Frontal cortex (tissue), 4 donors: ENCODE measurements around the gene DEPDC4. TPM values are rescaled to one million over a fixed set of nuclear protein-coding genes. Genes with fewer than 3 reads are reported as not detected.
A peak's percentile ranks its signal among the peaks of the same experiment; 100 is the strongest.
"Not testable (repeated sequence)": the region's sequence is repeated elsewhere in the genome, so short reads cannot be mapped to it uniquely, and the experiment has no call there.

Experiments used
- DNase-seq, 2 donors: peaks; one replicate each; pipeline ENCODE4 v3.0.0; 2012; ENCODE audit warnings: low spot score in 2 of 2
- FAIRE-seq: peaks from 2 replicates; lab custom pipeline; 2012; peaks lifted over from hg19 to GRCh38; lab: Jason Lieb, UNC
- total RNA-seq: library from RNA; depleted of rRNA; stranded (reverse); fragments of >200 nt; gene quantifications from one replicate; pipeline ENCODE4 v1.2.3, GENCODE V29; 2014
- donor health status: control.
- donor health status: control.
- donor health status: control.

DEPDC4 gene
- total RNA-seq, 1 donor from 2014 or later = 2.4 TPM

GRCh38 chr12:100265732-100266584 lies 921 bp downstream of the DEPDC4 start:
- FAIRE-seq (no peak), DNase-seq (no peak)

- not testable (repeated sequence) for FAIRE-seq, DNase-seq
Measured at GRCh38 chr12:100265107-100265506, 1.8 kb downstream of the DEPDC4 start.

- FAIRE-seq (no peak), DNase-seq (no peak)
Measured at GRCh38 chr12:100263131-100263530, 3.7 kb downstream of the DEPDC4 start.

- FAIRE-seq (no peak), DNase-seq (no peak)
Measured at GRCh38 chr12:100258127-100258526, 8.8 kb downstream of the DEPDC4 start.

- FAIRE-seq (no peak), DNase-seq (no peak)
Measured at GRCh38 chr12:100254876-100255275, 12.0 kb downstream of the DEPDC4 start.

- FAIRE-seq (no peak), DNase-seq (no peak)
Measured at GRCh38 chr12:100253437-100253836, 13.4 kb downstream of the DEPDC4 start.

- DNase-seq (no peak), FAIRE-seq (no peak)
Measured at GRCh38 chr12:100251917-100252316, 15.0 kb downstream of the DEPDC4 start.

GRCh38 chr12:100249941-100250340 lies 16.9 kb downstream of the DEPDC4 start:
- DNase-seq = no peak
- no peak for FAIRE-seq

- FAIRE-seq (no peak), DNase-seq (no peak)
Measured at GRCh38 chr12:100248886-100249285, 18.0 kb downstream of the DEPDC4 start.

- DNase-seq (no peak), FAIRE-seq (no peak)
Measured at GRCh38 chr12:100247765-100248164, 19.1 kb downstream of the DEPDC4 start.

- DNase-seq (no peak), FAIRE-seq (no peak)
Measured at GRCh38 chr12:100243137-100243536, 23.7 kb downstream of the DEPDC4 start.

GRCh38 chr12:100239589-100239988 lies 27.3 kb downstream of the DEPDC4 start:
- DNase-seq (no peak), FAIRE-seq (no peak)

- DNase-seq = no peak
- FAIRE-seq = no peak
Measured at GRCh38 chr12:100238801-100239200, 28.1 kb downstream of the DEPDC4 start.

- peak; percentile 68 for FAIRE-seq
- peak; percentile 6 to 34 for DNase-seq
Measured at GRCh38 chr12:100234591-100235304, 32.1 kb downstream of the DEPDC4 start.

- DNase-seq = no peak
- no peak for FAIRE-seq
Measured at GRCh38 chr12:100234166-100234565, 32.7 kb downstream of the DEPDC4 start.

- DNase-seq, FAIRE-seq: not testable (repeated sequence)
Measured at GRCh38 chr12:100231873-100232272, 35.0 kb downstream of the DEPDC4 start.

GRCh38 chr12:100229876-100230275 lies 37.0 kb downstream of the DEPDC4 start:
- no peak for DNase-seq
- no peak for FAIRE-seq

- FAIRE-seq (no peak), DNase-seq (no peak)
Measured at GRCh38 chr12:100229036-100229635, 37.7 kb downstream of the DEPDC4 start.

- DNase-seq = no peak
Measured at GRCh38 chr12:100225491-100225890, 41.4 kb downstream of the DEPDC4 start.

GRCh38 chr12:100222173-100222572 lies 44.7 kb downstream of the DEPDC4 start:
- DNase-seq, FAIRE-seq: not testable (repeated sequence)

More at GRCh38 chr12:100225491-100225890, 41.4 kb downstream of the DEPDC4 start:
- FAIRE-seq = no peak

- DNase-seq (no peak), FAIRE-seq (no peak)
Measured at GRCh38 chr12:100221523-100221922, 45.4 kb downstream of the DEPDC4 start.
